HG02840 (cell line): ENCODE measurements around the gene CORIN.
"Not testable (repeated sequence)": the region's sequence is repeated elsewhere in the genome, so short reads cannot be mapped to it uniquely, and the experiment has no call there.

Source experiments
- ATAC-seq: cut with Tn5 transposase; IDR thresholded peaks from one replicate; pipeline ENCODE4 v1.9.1; 2021; ENCODE audit warnings: mild to moderate bottlenecking, moderate library complexity, moderate number of reproducible peaks; ENCODE audit not compliant: unreplicated experiment, low FRiP score

The CORIN gene

DNA sequence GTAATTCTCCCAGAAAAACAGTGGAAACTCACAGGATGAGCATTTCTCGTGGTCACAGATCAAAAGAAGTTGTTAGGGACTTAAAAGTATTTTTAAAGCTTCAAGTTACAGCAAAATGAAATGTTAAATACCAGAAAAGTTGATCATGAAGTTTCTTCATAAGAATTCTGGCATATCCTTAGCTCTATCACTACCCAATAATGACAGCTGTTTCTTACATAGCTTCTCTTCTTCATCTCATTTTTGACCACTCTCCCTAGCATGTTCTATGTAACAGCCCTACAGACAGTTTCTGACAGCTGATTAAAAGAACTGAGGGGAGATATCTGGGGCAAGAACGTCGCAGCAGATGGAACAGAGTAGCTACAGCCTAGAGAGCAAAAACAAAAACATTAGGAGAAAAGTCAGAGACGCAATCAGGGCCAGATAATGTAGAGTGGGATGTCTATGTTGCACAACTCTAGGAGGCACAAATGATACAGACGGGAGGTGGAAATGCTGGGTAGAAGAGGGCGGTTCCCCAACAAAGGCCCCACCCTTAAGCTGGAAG, 108.7 kb downstream of the CORIN start:
- ATAC-seq, result no peak

DNA sequence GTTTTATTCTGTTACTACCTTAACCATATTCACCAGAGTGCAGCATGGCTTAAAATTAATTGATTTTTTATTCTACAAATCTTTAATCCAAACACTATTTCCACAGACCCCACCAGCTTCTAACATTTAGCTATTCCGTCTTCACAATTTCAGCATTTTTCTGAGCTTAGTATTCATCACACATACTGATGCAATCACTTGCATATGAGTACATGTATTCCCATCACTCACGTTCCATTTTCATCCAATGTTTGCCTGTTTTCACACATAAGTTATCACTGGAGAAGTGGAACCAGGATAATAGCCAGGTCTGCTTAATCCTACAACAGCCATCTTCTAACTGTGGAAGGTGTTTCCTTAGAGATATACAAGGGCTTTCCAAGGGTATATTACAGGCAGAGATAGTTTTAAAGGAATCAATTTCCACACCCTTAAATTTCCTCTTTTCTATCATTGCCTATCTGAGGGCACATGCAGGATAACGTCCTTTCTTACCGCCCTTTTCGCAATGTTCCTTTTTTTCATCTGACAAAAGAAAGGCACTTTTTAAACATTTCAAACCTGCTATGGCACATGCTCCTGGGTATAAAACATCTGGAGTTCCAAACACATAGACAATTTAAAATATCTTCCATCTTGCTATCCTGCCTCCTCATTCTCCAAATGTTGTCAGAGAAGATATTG, 115.8 kb downstream of the CORIN start:
- no peak for ATAC-seq

DNA sequence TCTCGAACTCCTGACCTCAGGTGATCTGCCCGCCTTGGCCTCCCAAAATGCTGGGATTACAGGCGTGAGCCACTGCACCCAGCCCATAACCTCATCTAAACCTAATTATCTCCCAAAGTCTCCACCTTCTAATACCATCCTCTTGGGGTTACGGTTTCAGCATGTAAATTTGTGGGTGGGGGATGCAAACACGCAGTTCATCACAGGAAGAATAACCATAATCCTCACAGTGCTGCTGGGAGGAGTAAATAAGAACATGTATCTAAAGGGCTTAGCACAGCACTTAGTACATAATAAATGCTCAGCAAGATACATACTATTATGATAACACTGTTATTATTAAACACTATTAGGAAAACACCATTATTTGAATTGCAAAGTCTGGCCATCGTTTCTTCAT, 116.4 kb downstream of the CORIN start:
- no peak for ATAC-seq

DNA sequence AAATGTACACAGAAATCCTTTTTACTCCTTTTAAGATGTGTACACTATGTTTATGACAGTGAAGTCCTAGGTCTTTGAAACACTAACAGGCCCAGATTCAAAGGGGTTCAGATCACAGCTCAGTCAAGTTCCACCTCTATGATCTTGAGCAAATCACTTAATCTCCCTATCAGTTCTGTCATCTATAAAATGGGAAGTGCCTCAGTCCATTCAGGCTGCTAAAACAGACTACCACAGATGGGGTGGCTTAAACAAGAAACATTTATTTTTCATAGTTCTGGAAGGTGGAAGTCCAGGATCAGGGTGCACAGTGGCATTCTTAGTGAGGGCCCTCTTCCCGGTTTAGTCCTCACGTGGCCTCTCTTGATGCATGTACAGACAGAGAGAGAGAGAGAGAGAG, 117.1 kb downstream of the CORIN start:
- ATAC-seq, result no peak

DNA sequence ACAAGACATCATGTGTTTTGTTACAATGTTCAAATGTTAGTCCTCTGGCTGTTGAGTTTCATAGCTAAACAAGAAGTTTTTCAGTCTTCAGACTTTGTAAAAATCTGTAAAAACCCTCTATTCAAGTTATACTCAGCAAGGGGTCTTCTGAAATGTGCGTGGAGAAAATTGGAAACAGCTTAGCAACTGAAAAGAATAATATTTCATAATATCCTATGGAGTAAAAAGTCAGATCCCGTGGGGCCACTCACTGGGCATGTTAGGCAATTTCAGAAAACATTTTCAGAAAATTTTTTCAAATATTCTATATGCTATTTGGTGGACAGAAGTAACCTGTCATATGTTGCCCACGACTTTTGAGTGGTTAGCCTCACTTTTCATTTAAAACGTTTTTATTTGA, 118.3 kb downstream of the CORIN start:
- no peak for ATAC-seq

DNA sequence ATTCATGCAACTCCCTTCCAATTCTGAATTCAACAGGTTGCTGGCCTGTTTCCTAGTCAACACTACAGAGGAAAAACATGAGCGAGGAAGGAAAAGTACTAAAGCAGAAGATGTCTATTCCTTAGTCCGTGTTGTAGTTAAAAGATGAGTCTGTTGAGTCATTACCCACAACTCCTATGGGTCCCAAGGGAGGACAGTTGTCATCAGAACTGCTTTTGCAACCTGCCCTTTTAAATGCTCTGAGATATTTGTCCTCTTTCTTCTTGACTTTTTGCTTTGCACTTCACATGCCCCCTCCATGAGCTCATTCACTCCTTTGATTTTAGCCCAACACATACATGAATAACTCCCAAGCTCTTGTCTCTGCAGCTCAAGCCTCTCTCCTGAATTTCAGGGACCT, 119.2 kb downstream of the CORIN start:
- no peak for ATAC-seq

DNA sequence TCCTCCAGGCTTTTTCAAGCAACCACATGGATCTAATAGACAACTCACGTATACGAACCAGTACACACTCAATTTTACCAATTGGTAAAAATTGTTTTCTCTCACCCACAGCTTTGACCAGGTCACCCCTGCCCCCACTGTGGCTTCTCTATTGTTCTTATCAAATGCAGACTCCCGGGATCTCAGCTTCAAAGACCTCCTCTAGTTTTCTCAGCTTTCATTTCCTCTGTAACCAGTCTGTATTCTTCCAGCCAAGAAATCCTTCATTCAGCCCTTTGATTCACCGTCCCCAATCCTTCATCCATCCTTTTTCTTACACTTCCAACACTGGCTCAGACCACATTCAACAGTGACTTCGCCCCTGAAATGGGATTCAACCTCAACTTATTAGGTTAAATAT, 120.7 kb downstream of the CORIN start:
- no peak for ATAC-seq

DNA sequence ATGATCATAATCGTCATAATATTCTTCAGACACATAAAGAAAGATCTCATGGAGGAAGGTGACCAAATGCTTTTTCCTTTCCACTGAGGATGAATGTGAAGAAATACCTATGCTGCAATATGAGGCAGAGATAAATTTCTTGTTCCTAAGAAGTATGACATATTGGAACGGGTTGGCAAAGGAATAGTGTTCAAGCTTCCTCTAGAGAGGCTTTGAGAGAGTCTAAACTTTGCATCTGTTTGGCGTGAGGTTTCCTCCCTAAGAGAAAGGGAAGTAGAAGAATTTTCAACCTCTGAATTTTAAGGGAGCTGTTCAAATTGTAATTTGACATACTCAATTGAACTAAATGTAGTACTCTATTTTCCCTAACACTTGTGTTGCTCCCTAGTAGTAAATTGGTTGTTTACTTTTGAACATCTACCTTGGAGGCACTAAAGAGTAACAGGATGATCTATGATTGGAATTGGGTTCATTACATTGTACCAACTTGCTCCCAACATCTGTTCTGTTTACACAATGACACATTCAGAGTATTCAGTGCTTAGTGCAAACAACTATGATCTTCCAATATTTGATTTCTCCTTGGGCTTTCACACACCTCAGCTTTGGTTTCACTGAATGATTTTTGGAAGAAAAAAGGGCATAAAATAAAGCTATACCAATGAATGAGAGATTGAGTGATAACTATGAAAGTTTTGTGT, 122.0 kb downstream of the CORIN start:
- ATAC-seq, result no peak

DNA sequence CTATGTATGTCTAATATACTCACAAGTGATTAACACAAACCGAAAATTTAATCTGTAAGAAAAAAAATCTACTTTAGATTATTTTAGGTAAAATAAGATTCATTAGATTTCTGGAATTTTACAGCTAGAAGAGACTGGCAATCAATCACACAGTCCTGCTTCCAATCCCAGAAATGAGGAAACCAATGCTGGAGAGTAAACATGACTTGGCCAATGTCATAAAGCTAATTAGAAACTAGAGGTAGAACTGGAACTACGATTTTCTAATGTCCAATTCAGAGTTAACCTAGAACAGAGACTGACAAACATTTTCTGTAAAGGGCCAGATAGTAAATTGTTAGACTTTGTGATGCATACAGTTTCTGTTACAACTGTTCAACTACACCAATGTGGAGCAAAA, 123.6 kb downstream of the CORIN start:
- ATAC-seq, result no peak

DNA sequence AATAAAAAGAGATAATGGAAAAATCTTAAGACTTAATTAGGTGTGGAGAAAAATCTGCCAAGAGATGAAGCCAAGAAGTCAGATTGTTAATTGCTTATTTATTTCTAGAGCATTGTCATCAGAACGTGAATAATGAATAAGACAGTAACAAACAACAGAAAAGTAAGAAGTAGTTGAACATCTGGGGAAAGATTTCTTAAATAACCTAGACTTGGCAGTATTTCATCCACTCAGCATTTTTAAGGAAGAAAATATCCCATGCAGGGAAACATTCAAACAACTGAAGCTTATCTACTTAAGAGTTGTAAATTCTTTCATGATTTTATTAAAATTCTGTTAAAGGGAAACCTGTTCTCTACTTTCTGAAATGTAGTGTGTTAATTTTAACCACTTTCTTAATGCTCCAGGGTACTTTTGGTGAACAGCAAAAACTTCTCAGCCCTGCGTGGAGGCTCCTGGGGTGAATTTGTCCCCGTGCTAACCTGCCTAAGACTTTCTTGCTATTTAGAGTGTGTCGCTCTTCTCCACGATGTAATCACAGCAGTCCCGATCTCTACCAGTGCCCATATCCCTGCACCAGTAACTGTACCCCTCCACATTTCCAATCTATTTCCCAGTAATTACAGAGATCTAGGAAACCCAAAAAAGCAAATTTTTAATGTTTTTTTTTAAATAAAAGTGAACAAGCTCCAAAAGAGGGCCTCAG, 124.6 kb downstream of the CORIN start:
- no peak for ATAC-seq

DNA sequence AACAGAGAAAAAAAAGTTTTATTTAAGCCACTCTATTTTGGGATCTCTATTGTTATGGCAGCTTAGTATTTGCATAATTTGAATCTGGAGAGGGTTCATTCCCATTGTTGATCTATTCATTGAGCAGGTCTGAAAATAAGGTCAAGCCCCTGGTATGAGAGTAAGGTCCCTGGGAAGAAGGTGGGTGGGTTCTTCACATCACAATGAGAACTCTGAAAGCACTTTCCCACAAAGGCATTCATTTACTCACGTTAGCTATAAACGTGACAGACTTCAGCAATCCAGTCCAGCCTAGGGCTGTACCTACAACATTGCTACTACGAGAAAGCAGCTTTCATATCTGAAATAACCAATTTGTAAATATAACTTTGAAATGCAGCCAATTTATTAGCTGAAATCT, 126.2 kb downstream of the CORIN start:
- ATAC-seq, result no peak

DNA sequence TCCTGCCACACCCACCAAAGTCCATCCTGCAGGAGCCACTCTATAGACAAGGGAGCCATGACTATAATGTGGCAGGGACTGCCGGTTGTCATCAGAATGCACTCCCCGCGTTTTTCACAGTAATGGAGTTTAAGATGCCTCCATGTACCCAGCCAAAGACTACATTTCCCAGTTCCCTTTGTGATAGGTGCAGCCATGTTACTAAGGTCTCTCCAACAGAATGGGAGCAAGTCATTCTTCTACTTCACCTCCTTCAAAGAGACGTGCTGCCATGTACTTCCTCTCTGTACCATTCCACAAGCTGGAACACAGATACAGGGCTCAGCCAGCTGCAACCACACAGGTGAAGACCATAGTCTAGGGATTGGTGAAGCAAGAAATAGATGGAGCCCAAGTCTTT, 126.7 kb downstream of the CORIN start:
- ATAC-seq, result no peak

DNA sequence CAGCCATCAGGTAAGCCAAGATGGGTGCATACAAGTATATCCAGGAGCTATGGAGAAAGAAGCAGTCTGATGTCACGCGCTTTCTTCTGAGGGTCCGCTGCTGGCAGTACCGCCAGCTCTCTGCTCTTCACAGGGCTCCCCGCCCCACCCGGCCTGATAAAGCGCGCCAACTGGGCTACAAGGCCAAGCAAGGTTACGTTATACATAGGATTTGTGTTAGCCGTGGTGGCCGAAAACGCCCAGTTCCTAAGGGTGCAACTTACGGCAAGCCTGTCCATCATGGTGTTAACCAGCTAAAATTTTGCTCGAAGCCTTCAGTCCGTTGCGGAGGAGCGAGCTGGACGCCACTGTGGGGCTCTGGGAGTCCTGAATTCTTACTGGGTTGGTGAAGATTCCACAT, 131.5 kb downstream of the CORIN start:
- ATAC-seq, result not testable (repeated sequence)

DNA sequence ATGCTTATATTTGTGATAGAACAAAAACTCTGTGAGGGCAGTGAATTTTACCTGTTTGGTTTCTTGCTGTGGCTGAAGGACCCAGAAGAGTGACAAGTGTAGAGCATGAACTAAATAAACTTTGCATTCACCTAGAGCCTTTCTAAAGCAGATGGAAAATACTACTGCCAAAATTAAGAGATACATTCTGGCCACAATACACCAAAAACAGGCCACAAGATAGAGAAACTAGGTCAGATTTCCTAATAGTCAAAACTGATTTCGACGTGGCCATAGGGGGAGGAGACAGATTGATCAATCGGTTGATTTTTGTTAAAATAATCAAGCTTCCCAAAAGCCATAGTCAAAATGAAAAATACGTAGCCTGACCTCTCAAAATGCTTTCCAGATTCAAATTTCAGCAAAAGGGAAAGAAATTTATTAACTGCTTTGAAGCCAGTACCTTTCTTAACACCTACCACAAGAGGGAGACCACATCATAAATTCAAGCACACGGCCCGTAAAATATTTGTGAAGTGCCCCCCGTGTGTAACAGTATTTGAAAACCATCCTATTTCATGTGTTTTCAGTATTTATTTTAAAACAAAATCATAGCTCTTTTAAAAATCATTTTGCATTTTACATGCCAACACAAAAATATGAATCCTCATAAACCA, 132.4 kb downstream of the CORIN start:
- no peak for ATAC-seq

DNA sequence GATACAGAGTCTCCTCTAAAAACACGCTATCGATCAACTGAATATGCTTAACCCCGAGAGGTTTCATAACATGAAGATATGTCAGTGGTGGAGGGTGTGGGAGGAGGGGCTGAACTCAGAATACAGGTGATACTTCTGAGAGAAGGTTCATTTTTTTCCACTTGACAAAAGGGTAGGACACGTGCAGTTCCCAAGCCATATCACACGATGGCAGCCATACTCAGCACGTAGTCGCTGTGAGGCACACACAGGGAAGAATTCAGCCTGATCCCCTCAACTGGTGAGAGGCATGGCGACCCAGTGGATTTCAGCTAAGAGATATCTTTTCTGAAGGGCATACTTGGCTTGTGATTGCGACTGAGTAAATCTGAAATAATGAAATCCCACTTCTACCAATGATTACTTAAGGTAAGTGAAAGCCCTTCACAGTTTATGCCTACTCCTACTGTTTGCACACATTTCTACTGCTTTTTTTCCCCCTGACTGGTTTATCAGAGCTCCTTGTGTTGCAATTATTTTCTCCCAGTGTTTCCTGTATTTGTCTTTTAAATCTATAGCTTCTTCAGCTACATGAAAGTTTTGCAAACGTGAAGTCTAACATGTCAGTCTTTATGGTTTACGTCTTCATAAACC, 133.1 kb downstream of the CORIN start:
- no peak for ATAC-seq

DNA sequence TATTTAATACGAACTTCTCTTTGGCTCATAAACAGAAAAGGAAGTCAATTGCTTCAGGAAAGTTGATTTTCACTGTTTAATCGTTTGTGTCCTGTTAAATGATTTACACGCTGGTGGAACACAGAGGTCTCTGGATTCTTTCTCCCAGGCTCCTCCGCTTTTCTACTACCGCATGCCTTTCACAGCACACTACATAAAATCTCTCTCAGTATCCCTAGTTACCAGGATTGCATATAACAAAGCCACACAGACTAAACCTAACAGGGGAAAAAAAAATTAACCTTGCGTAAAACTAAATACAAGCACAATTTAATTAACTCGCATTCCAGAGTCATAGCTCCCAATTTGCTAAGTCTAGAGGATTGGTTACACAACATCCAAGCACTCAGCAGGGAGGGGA, 133.9 kb downstream of the CORIN start:
- no peak for ATAC-seq

DNA sequence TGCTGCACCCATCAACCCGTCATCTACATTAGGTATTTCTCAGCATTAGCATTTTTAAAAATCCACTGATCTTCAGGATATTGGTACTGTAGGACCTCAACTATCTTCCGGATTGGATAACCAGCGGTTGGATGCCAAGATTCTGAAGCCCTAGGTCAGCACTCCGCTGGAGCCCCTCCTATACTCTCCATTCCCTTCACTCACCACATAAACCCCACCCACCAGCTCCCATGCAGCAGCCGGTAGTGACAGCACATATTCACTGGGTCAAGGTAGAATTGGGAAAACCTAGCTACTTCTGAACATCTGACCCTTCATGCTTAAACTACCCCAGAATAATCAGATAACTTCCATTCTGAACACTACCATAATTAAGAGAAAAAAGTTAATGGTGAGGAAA, 134.9 kb downstream of the CORIN start:
- ATAC-seq, result no peak

DNA sequence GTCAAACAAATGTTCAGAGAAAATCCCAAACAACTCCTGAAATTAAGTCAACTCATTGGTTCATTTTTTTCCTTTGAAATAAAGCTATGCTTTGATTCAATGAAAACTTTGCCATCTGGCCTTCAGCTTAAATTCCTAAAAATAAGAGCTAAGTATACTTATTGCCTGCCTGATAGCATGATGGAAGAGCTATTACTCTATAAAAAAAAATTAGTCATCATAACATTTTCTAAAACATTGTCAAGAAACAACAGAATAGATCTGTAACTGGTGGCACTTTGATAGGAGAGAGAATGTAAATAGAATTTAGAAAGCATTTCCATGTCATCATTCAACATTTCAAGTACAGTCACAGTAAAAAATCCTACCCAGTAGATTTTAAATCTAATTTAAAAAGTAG, 136.6 kb downstream of the CORIN start:
- ATAC-seq, result no peak

DNA sequence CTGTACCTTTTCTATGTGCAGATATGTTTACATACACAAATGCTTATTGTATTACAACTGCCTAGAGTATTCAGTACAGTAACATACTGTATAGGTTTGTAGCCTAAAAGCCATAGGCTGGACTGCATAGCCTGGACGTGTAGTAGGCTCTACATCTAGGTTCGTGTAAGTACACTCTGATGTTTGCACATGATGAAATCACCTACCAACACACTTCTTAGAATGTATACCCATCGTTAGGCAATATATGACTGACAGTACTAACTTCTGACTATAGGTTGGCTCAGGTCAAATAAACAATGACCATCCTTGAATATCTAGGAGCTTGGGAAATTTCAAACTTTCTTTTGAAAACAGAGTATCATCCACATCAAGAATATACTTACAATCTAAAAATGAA, 139.0 kb downstream of the CORIN start:
- ATAC-seq, result no peak

DNA sequence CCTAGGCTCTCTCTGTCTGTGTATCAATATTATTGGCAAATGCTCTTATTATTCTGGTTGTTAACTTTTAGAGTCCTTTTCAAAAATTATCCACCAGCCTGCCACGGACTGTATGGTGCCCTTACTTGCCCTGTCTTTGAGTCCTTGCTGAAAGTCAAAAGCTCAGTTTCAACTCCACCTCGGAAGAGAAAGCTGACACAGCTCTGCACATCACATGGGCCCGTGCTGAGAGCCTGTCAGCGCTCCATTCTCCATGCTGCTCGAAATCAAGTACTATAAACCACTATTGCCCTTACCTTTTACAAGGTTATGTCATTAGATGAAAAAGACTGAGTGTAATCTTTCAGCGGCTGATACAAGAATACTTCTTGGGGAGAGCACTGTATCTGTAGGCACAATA, 141.0 kb downstream of the CORIN start:
- ATAC-seq, result no peak

DNA sequence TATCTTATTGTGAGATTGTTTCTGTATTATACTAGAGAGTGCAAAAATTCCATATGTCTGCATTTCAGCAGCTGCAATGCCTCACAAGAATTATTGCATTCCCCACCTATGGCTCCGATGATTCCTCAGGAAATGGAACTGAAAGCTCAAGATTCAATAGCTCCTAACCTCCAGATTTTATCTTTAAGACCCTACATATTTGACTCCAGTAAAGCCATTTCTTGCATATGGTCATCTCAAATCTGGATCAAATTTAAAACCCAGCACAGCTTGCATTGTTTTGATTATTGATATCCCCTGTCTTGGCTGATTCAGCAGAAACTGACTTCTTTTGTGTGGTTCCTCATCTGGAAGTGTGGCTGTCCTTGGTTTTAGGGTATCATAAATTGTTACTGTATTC, 142.6 kb downstream of the CORIN start:
- no peak for ATAC-seq
